ENCODE data around the gene ITPKC. TPM values are rescaled to one million over a fixed set of nuclear protein-coding genes. Genes with fewer than 3 reads are reported as not detected.

The ITPKC gene
- total RNA-seq, 2 donors from 2014 or later, result 15.2 to 15.6 TPM

DNA sequence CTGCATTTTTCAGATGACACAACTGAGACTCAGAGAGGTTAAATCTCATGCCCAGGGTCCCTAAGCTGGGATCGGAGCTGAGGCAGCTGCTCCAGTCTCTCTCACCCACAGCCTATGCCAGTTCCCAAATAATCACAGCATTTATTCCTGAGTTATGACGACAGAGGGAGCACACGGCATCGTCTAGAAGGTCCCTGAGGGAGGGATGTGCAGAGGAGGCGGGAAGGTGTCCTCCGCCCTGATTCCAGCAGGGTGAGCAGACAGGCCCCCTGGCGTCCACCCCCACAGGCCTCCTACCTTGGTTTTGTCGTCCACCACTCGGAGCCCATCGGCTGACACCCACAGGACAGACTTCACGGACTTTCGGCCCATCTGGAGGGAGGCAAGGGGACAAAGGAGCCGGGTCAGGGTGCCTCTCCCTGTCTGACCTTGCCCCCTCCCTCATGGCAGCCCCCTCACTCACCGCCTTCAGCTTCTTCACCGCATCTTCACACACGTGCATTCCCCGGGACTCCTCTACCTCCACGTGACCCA, 34.4 kb upstream of the ITPKC start:
- Histone ChIP-seq H3K9me3 (no peaks in the 10 kb centered on the region), H3K27me3 (no peaks in the 10 kb centered on the region), H3K4me3 (no peak overlapping the region), H3K36me3 (peaks cover 63% of the 10 kb centered on the region), H3K27ac (no peak overlapping the region), H3K4me1 (peaks cover 0 to under 1% of the 10 kb centered on the region in 2 donors)
- TF ChIP-seq, protein P1, sequence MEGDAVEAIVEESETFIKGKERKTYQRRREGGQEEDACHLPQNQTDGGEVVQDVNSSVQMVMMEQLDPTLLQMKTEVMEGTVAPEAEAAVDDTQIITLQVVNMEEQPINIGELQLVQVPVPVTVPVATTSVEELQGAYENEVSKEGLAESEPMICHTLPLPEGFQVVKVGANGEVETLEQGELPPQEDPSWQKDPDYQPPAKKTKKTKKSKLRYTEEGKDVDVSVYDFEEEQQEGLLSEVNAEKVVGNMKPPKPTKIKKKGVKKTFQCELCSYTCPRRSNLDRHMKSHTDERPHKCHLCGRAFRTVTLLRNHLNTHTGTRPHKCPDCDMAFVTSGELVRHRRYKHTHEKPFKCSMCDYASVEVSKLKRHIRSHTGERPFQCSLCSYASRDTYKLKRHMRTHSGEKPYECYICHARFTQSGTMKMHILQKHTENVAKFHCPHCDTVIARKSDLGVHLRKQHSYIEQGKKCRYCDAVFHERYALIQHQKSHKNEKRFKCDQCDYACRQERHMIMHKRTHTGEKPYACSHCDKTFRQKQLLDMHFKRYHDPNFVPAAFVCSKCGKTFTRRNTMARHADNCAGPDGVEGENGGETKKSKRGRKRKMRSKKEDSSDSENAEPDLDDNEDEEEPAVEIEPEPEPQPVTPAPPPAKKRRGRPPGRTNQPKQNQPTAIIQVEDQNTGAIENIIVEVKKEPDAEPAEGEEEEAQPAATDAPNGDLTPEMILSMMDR (IDR thresholded peaks at IDR 0.05), result no peak
- DNase-seq (ENCODE audit: low spot score), result no peak

DNA sequence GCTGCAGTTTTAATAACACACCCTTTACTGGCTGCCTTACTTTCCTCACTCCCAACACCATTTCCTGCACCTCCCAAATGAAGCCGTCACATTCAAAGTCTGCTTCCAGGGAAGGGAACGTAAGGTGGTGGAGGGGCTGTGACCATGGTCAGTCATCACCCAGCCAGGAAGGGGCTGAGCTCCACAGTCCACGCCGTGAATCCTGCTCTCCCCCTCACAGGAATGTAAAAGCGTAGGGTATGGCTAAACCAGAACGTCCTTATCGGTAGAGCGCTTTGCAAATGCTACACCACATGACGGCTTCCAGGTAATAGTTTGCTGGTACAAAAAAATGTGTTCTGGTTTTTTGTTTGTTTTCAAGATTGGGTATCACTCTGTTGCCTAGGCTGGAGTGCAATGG, 33.5 kb upstream of the ITPKC start:
- H3K27ac ChIP-seq, result no peak overlapping the region
- peaks cover 0 to 10% of the 10 kb centered on the region in 2 donors for H3K4me1 ChIP-seq
- no peaks in the 10 kb centered on the region for H3K9me3 ChIP-seq
- DNase-seq (ENCODE audit: low spot score), result no peak
- TF ChIP-seq, protein P1 (IDR thresholded peaks at IDR 0.05), result no peak
- H3K27me3 ChIP-seq, result no peaks in the 10 kb centered on the region
- no peak overlapping the region for H3K4me3 ChIP-seq
- peaks cover 54% of the 10 kb centered on the region for H3K36me3 ChIP-seq

DNA sequence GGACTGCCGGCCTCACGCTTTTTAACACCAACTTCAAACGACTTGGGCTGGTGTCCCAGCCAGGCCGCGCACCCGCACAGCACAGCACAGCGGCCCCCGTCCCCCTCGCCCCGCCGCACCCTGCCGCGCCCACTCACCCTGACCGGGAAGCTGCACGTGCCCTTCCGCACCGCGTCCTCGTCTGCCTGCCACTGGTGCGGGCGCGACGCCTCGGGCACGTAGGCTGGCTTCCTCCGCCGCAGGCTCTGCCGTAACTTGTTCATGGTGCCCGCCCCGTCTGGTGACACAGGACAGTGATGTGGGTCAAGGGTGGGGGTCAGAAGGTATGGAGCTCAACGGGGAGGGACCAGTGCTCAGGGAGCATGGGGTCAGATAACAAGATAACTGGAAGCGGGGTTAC, 32.6 kb upstream of the ITPKC start:
- no peaks in the 10 kb centered on the region for H3K9me3 ChIP-seq
- TF ChIP-seq, protein P1 (IDR thresholded peaks at IDR 0.05), result no peak
- no peak overlapping the region for H3K27ac ChIP-seq
- peaks cover 0 to 19% of the 10 kb centered on the region in 2 donors for H3K4me1 ChIP-seq
- peaks cover 45% of the 10 kb centered on the region for H3K36me3 ChIP-seq
- no peaks in the 10 kb centered on the region for H3K27me3 ChIP-seq
- no peak for DNase-seq (ENCODE audit: low spot score)
- H3K4me3 ChIP-seq, result no peak overlapping the region

DNA sequence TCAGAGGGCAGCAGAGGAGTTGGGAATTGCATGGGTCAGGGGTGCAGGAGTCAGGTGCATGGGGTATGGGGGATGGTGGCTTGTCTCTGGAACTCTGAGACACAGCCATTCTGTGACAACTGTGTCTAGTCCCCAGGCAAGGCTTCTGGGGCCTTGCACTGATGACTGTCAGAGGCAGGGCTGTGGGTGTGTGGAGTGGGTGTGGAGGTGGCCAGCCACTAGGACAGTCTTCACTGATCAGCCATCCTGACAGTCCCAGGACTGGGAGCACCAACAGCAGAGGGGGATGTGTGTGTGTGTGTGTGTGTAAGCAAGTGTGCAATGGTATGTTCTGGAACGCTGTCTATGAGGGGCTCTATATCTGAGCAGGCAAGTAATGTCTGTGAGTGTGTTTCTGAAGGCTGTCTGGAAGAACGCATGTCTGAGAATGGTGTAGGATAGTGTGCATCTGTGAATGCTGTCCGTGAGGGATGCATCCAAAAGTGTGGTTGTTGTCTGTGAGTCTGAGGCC, 31.8 kb upstream of the ITPKC start:
- Histone ChIP-seq H3K27me3 (no peaks in the 10 kb centered on the region), H3K4me3 (no peak overlapping the region), H3K9me3 (no peaks in the 10 kb centered on the region), H3K27ac (no peak overlapping the region), H3K36me3 (peaks cover 37% of the 10 kb centered on the region), H3K4me1 (peaks cover 0 to 26% of the 10 kb centered on the region in 2 donors)
- TF ChIP-seq, protein P1 (IDR thresholded peaks at IDR 0.05), result no peak
- DNase-seq (ENCODE audit: low spot score), result no peak

DNA sequence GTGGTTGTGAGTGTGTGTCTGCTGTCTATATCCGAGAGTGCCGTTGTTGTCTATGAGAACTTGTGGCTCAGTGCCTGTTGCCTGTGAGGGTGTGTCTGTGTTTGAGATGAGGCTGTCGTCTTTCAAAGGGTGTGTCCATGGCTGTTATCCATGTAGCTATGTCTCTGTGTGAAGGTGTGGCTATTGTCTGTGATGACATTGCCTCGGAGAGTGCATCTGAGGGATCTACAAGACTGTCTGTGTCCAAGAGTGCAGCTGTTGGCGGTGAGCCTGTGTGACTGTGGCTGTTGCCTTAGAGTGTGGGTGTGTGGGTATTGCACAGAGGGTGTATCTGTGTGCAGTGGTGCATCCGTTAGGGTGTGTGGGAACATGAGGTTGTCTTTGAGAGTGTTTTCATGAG, 31.3 kb upstream of the ITPKC start:
- DNase-seq (ENCODE audit: low spot score), result no peak
- TF ChIP-seq, protein P1 (IDR thresholded peaks at IDR 0.05), result no peak
- H3K36me3 ChIP-seq, result peaks cover 32% of the 10 kb centered on the region
- no peaks in the 10 kb centered on the region for H3K9me3 ChIP-seq
- H3K27ac ChIP-seq, result no peak overlapping the region
- H3K4me1 ChIP-seq, result peaks cover 0 to 28% of the 10 kb centered on the region in 2 donors
- H3K27me3 ChIP-seq, result no peaks in the 10 kb centered on the region
- no peak overlapping the region for H3K4me3 ChIP-seq

All from right atrium auricular region (tissue), 2 donors.